PFSK-1 (cell line): ENCODE data around the gene HES5.

Experiments
- POLR2AphosphoS5 ChIP-seq: IDR thresholded peaks from 2 replicates; pipeline ENCODE4 v1.6.1; 2012; ENCODE audit warnings: low read depth, mild to moderate bottlenecking, control low read depth, low read length, moderate library complexity
- SIN3A ChIP-seq: IDR thresholded peaks from 2 replicates; pipeline ENCODE4 v1.6.1; 2012; ENCODE audit warnings: mild to moderate bottlenecking, low read length, moderate library complexity, borderline replicate concordance; ENCODE audit not compliant: insufficient read depth
- TAF1 ChIP-seq: IDR thresholded peaks from 2 replicates; pipeline ENCODE4 v1.6.1; 2012; ENCODE audit warnings: low read length, control low read depth, borderline replicate concordance; ENCODE audit not compliant: insufficient read depth
- TF ChIP-seq, protein P1 (sequence below), 2 experiments: IDR thresholded peaks; 2 replicates each; pipeline versions ENCODE4 v1.6.1 to v1.8.0; 2011 to 2012; ENCODE audit warnings: low read depth in 2 of 2, low read length in 2 of 2, control low read depth in 1 of 2, inconsistent platforms in 1 of 2, mild to moderate bottlenecking in 1 of 2, moderate library complexity in 1 of 2; ENCODE audit not compliant: insufficient read depth in 1 of 2

DNA sequence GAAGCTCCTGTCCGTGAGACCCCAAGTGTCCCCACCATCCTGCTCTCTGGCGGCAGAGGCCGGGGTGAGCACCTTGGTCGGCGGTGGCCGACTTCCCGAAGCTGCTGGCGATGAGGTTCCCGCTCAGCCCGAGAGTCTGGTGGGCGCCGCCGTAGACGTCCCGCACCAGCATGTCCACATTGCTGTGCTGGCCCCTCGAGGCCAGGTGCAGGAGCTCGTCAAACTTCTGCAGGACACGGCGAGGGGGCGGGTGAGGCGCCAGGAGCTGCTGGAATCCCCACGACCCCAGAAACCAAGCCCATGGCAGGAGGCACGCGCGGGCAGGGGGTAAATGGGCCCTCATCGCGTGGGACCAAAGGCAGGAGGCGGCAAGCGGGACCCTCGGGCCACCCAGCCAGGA, 10.3 kb downstream of the HES5 start:
- TF ChIP-seq TAF1 (no peak), SIN3A (no peak), POLR2AphosphoS5 (no peak)
- TF ChIP-seq, protein P1, sequence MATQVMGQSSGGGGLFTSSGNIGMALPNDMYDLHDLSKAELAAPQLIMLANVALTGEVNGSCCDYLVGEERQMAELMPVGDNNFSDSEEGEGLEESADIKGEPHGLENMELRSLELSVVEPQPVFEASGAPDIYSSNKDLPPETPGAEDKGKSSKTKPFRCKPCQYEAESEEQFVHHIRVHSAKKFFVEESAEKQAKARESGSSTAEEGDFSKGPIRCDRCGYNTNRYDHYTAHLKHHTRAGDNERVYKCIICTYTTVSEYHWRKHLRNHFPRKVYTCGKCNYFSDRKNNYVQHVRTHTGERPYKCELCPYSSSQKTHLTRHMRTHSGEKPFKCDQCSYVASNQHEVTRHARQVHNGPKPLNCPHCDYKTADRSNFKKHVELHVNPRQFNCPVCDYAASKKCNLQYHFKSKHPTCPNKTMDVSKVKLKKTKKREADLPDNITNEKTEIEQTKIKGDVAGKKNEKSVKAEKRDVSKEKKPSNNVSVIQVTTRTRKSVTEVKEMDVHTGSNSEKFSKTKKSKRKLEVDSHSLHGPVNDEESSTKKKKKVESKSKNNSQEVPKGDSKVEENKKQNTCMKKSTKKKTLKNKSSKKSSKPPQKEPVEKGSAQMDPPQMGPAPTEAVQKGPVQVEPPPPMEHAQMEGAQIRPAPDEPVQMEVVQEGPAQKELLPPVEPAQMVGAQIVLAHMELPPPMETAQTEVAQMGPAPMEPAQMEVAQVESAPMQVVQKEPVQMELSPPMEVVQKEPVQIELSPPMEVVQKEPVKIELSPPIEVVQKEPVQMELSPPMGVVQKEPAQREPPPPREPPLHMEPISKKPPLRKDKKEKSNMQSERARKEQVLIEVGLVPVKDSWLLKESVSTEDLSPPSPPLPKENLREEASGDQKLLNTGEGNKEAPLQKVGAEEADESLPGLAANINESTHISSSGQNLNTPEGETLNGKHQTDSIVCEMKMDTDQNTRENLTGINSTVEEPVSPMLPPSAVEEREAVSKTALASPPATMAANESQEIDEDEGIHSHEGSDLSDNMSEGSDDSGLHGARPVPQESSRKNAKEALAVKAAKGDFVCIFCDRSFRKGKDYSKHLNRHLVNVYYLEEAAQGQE (IDR thresholded peaks at IDR 0.05; ENCODE audit: insufficient read depth in 1 of 2, low read depth in 2 of 2, low read length in 2 of 2): no peak
